Left kidney (tissue), 2 donors: Measurements from ENCODE around the gene PNMT. TPM values are rescaled to one million over a fixed set of nuclear protein-coding genes. Genes with fewer than 3 reads are reported as not detected.

ENCODE experiments used
- DNase-seq: peaks from one replicate; pipeline ENCODE4 v3.0.0-alpha.2; 2013
- polyA plus RNA-seq: library from polyadenylated mRNA; unstranded; fragments of 120-200 nt; gene quantifications from one replicate; pipeline ENCODE4 v1.2.1, GENCODE V29; 2013; ENCODE audit not compliant: insufficient read length

PNMT gene
- polyA plus RNA-seq, 1 donor = 1.7 TPM

- DNase-seq = no peak
Measured at GRCh38 chr17:39652587-39653315, 15.5 kb upstream of the PNMT start.

GRCh38 chr17:39653316-39653661 is 15.0 kb upstream of the PNMT start:
- DNase-seq = no peak

GRCh38 chr17:39653662-39654331 is 14.5 kb upstream of the PNMT start:
- no peak for DNase-seq

GRCh38 chr17:39655105-39655504 is 13.1 kb upstream of the PNMT start:
- DNase-seq = no peak

GRCh38 chr17:39658346-39658745 is 9.9 kb upstream of the PNMT start:
- no peak for DNase-seq

- no peak for DNase-seq
Measured at GRCh38 chr17:39658760-39659159, 9.5 kb upstream of the PNMT start.

- DNase-seq = no peak
Measured at GRCh38 chr17:39659279-39660010, 8.8 kb upstream of the PNMT start.

- DNase-seq = no peak
Measured at GRCh38 chr17:39660011-39660360, 8.3 kb upstream of the PNMT start.

- DNase-seq = no peak
Measured at GRCh38 chr17:39660397-39661385, 7.6 kb upstream of the PNMT start.

- no peak for DNase-seq
Measured at GRCh38 chr17:39661744-39662541, 6.3 kb upstream of the PNMT start.

GRCh38 chr17:39662551-39663339 is 5.5 kb upstream of the PNMT start:
- DNase-seq = no peak

- DNase-seq = no peak
Measured at GRCh38 chr17:39663340-39663687, 4.9 kb upstream of the PNMT start.

GRCh38 chr17:39663688-39664580 is 4.3 kb upstream of the PNMT start:
- no peak for DNase-seq

GRCh38 chr17:39664581-39665561 is 3.4 kb upstream of the PNMT start, which contains the start of gene TCAP:
TSS of gene TCAP (plus strand) at chr17:39665349. CDS start at chr17:39665360, 11 bp downstream.
- no peak for DNase-seq

GRCh38 chr17:39665642-39666224 is 2.5 kb upstream of the PNMT start:
- no peak for DNase-seq

- no peak for DNase-seq
Measured at GRCh38 chr17:39666231-39666600, 2.0 kb upstream of the PNMT start.

- no peak for DNase-seq
Measured at GRCh38 chr17:39666601-39667261, 1.5 kb upstream of the PNMT start.
